NK-92 (cell line): ENCODE data around the gene CD151.

Experiments used
- DNase-seq: peaks from one replicate; lab custom pipeline; 2025; ENCODE audit not compliant: unreplicated experiment; lab: John Stamatoyannopoulos, UW

CD151 gene

GRCh38 chr11:796565-797295 is 36.0 kb upstream of the CD151 start:
- DNase-seq, result no peak

GRCh38 chr11:797296-798092 is 35.3 kb upstream of the CD151 start:
- DNase-seq, result no peak

GRCh38 chr11:798093-798713 is 34.5 kb upstream of the CD151 start, which contains the start of gene SLC25A22:
Gene SLC25A22, minus strand, starts transcription at chr11:798281. Its CDS starts 3,275 bp downstream, at chr11:795006.
- no peak for DNase-seq

- no peak for DNase-seq
Observed at GRCh38 chr11:799641-800316, 33.0 kb upstream of the CD151 start.

- DNase-seq, result no peak
Observed at GRCh38 chr11:800473-800872, 32.3 kb upstream of the CD151 start.

- no peak for DNase-seq
Observed at GRCh38 chr11:801097-801780, 31.5 kb upstream of the CD151 start.

GRCh38 chr11:802018-802617 is 30.6 kb upstream of the CD151 start:
- DNase-seq, result no peak

GRCh38 chr11:802693-803466 is 29.9 kb upstream of the CD151 start:
- no peak for DNase-seq

- DNase-seq, result no peak
Observed at GRCh38 chr11:803467-803742, 29.3 kb upstream of the CD151 start.

- no peak for DNase-seq
Observed at GRCh38 chr11:803770-804598, 28.8 kb upstream of the CD151 start.

- DNase-seq, result no peak
Observed at GRCh38 chr11:804599-804964, 28.2 kb upstream of the CD151 start.

- DNase-seq, result no peak
Observed at GRCh38 chr11:808427-809286, 24.1 kb upstream of the CD151 start.

GRCh38 chr11:809287-810039 is 23.3 kb upstream of the CD151 start, which contains the start of gene RPLP2:
Gene RPLP2, plus strand, starts transcription at chr11:809967. Its CDS starts 268 bp downstream, at chr11:810235.
- peak; percentile 81 for DNase-seq

GRCh38 chr11:810040-810567 is 22.6 kb upstream of the CD151 start:
- no peak for DNase-seq

- DNase-seq, result no peak
Observed at GRCh38 chr11:811446-812245, 21.1 kb upstream of the CD151 start.

- no peak for DNase-seq
Observed at GRCh38 chr11:812390-812789, 20.4 kb upstream of the CD151 start.
